ENCODE results near the gene ANO3. TPM values are rescaled to one million over a fixed set of nuclear protein-coding genes. Genes with fewer than 3 reads are reported as not detected.

ANO3 gene
- total RNA-seq, 1 experiment from 2014 or later: not detected

DNA sequence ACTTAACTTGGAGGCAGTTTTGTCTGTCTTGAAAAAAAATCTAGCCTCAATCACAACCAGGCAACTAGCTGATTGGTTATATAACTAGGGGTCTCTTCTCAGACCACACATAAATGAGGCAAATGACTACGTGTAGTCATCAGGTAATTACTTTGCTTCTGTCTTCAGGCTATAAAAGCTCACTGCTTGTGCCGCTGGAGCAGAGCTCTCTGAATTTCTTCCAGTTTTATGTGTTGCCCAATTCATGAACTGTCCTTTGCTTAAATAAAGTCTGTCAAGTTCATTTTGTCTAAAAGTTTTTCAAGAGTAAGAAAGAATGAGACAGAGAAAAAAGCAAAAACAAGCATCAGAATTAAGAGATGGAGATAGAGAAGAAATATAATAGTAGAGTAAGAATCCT, 146.8 kb downstream of the ANO3 start:
- BruUV-seq (replicated peaks): no TSS peak
- no peaks in the 10 kb centered on the region for H3K27me3 ChIP-seq (ENCODE audit: low read length)
- no peaks in the 10 kb centered on the region for H3F3A ChIP-seq (ENCODE audit: low read length, unreplicated experiment)
- no peaks in the 10 kb centered on the region for H3K9me3 ChIP-seq (ENCODE audit: low read length)
- no peaks in the 10 kb centered on the region for H3K36me3 ChIP-seq (ENCODE audit: low read depth, low read length)
- DNase-seq (no peak), ATAC-seq (no peak)
- ChIA-PET POLR2A (ENCODE audit: unreplicated experiment) (no interaction called here), CTCF (no interaction called here)
- H2AFZ ChIP-seq (ENCODE audit: low read length): no peak overlapping the region
- H3K4me1 ChIP-seq (ENCODE audit: insufficient read depth, low read length): no peaks in the 10 kb centered on the region
- no peak overlapping the region for H3K4me2 ChIP-seq (ENCODE audit: low read length)
- H3K27ac ChIP-seq (ENCODE audit: low read length): no peak overlapping the region
- no peaks in the 10 kb centered on the region for H4K20me1 ChIP-seq (ENCODE audit: low read length)
- H3K4me3 ChIP-seq (ENCODE audit: low read length): no peak overlapping the region
- TF ChIP-seq, protein P1, sequence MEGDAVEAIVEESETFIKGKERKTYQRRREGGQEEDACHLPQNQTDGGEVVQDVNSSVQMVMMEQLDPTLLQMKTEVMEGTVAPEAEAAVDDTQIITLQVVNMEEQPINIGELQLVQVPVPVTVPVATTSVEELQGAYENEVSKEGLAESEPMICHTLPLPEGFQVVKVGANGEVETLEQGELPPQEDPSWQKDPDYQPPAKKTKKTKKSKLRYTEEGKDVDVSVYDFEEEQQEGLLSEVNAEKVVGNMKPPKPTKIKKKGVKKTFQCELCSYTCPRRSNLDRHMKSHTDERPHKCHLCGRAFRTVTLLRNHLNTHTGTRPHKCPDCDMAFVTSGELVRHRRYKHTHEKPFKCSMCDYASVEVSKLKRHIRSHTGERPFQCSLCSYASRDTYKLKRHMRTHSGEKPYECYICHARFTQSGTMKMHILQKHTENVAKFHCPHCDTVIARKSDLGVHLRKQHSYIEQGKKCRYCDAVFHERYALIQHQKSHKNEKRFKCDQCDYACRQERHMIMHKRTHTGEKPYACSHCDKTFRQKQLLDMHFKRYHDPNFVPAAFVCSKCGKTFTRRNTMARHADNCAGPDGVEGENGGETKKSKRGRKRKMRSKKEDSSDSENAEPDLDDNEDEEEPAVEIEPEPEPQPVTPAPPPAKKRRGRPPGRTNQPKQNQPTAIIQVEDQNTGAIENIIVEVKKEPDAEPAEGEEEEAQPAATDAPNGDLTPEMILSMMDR (conservative IDR thresholded peaks at IDR 0.05; ENCODE audit: low read depth, low read length): no peak
- TF ChIP-seq EZH2phosphoT487 (IDR thresholded peaks at IDR 0.05; ENCODE audit: borderline replicate concordance, low read length): no peak
- no peak for TF ChIP-seq EZH2 (IDR thresholded peaks at IDR 0.05; ENCODE audit: low read length, unreplicated experiment)
- no peaks in the 10 kb centered on the region for H3K9me2 ChIP-seq (replicated peaks; ENCODE audit: low read length)
- intact Hi-C loops (cut with micrococcal nuclease): no loop called here
- no peaks in the 10 kb centered on the region for H3K79me2 ChIP-seq (ENCODE audit: low read length)
- H3K9ac ChIP-seq (ENCODE audit: low read length): no peak overlapping the region

DNA sequence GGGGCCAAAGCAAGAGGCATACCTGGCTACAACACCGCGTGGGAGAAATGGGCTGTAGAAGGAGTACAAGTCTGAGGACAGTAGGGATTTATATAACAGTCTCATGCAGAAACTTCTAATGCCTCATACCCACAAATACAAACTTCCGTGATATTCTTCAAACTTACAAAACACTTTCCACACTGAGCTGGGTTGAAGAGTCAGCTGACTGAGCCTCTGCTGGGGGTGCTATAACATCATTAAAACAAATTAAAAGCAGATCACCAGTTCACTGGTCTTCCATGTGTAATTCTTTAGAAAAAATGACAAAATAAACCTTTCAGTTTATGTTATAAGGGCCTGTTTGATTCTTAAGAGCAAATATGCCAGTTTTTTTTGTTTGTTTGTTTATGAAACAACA, 148.1 kb downstream of the ANO3 start:
- no peak overlapping the region for H2AFZ ChIP-seq (ENCODE audit: low read length)
- CTCF ChIA-PET: no interaction called here
- intact Hi-C loops (cut with micrococcal nuclease): no loop called here
- H3K9me3 ChIP-seq (ENCODE audit: low read length): no peaks in the 10 kb centered on the region
- H3K4me1 ChIP-seq (ENCODE audit: insufficient read depth, low read length): no peaks in the 10 kb centered on the region
- no peak overlapping the region for H3K4me2 ChIP-seq (ENCODE audit: low read length)
- no peak for DNase-seq
- no peaks in the 10 kb centered on the region for H3K36me3 ChIP-seq (ENCODE audit: low read depth, low read length)
- no peak overlapping the region for H3K27ac ChIP-seq (ENCODE audit: low read length)
- no peak for ATAC-seq
- BruUV-seq (replicated peaks): no TSS peak
- POLR2A ChIA-PET (ENCODE audit: unreplicated experiment): no interaction called here
- H3K79me2 ChIP-seq (ENCODE audit: low read length): no peaks in the 10 kb centered on the region
- TF ChIP-seq EZH2 (IDR thresholded peaks at IDR 0.05; ENCODE audit: low read length, unreplicated experiment): no peak
- TF ChIP-seq, protein P1 (conservative IDR thresholded peaks at IDR 0.05; ENCODE audit: low read depth, low read length): no peak
- TF ChIP-seq EZH2phosphoT487 (IDR thresholded peaks at IDR 0.05; ENCODE audit: borderline replicate concordance, low read length): no peak
- no peak overlapping the region for H3K9ac ChIP-seq (ENCODE audit: low read length)
- no peaks in the 10 kb centered on the region for H3F3A ChIP-seq (ENCODE audit: low read length, unreplicated experiment)
- H3K27me3 ChIP-seq (ENCODE audit: low read length): no peaks in the 10 kb centered on the region
- H4K20me1 ChIP-seq (ENCODE audit: low read length): no peaks in the 10 kb centered on the region
- no peaks in the 10 kb centered on the region for H3K9me2 ChIP-seq (replicated peaks; ENCODE audit: low read length)
- no peak overlapping the region for H3K4me3 ChIP-seq (ENCODE audit: low read length)

DNA sequence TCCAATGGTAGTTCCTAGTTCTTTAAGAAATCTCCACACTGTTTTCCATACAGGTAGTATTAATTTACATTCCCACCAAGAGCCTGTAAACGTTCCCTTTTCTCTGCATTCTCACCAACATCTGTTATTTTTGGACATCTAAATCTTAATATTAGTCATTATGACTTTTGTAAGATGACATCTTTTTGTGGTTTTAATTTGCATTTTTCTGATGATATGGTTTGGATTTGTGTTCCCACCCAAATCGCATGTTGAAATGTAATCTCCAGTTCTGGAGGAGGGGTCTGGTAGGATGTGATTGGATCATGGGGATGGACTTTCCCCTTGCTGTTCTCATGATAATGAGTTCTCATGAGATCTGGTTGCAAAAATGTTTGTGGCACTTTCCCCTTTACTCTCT, 151.2 kb downstream of the ANO3 start:
- no peak for TF ChIP-seq EZH2phosphoT487 (IDR thresholded peaks at IDR 0.05; ENCODE audit: borderline replicate concordance, low read length)
- TF ChIP-seq, protein P1 (conservative IDR thresholded peaks at IDR 0.05; ENCODE audit: low read depth, low read length): no peak
- no peak for TF ChIP-seq EZH2 (IDR thresholded peaks at IDR 0.05; ENCODE audit: low read length, unreplicated experiment)
- Histone ChIP-seq H3K4me2 (ENCODE audit: low read length) (no peak overlapping the region), H3K4me3 (ENCODE audit: low read length) (no peak overlapping the region), H3K4me1 (ENCODE audit: insufficient read depth, low read length) (no peaks in the 10 kb centered on the region), H2AFZ (ENCODE audit: low read length) (no peak overlapping the region), H3K79me2 (ENCODE audit: low read length) (no peaks in the 10 kb centered on the region), H3F3A (ENCODE audit: low read length, unreplicated experiment) (no peaks in the 10 kb centered on the region), H4K20me1 (ENCODE audit: low read length) (no peaks in the 10 kb centered on the region), H3K27me3 (ENCODE audit: low read length) (no peaks in the 10 kb centered on the region), H3K9ac (ENCODE audit: low read length) (no peak overlapping the region), H3K9me3 (ENCODE audit: low read length) (no peaks in the 10 kb centered on the region), H3K9me2 (replicated peaks; ENCODE audit: low read length) (no peaks in the 10 kb centered on the region), H3K36me3 (ENCODE audit: low read depth, low read length) (no peaks in the 10 kb centered on the region), H3K27ac (ENCODE audit: low read length) (no peak overlapping the region)
- ATAC-seq (no peak), DNase-seq (no peak)
- ChIA-PET CTCF (no interaction called here), POLR2A (ENCODE audit: unreplicated experiment) (no interaction called here)
- BruUV-seq (replicated peaks): no TSS peak
- intact Hi-C loops (cut with micrococcal nuclease): no loop called here

Data from PC-3 (cell line).